Liver (tissue), 3 donors: ENCODE measurements around the gene SMIM44.

Experiments
- EGR1 ChIP-seq, 2 donors: IDR thresholded peaks; 2 replicates each; pipeline ENCODE4 v1.6.1; 2016 to 2018; ENCODE audit warnings: antibody characterized with exemption in 2 of 2, low read depth in 2 of 2
- JUND ChIP-seq, 2 donors: IDR thresholded peaks; 2 replicates each; pipeline ENCODE4 v1.6.1; 2016; ENCODE audit warnings: antibody characterized with exemption in 2 of 2
- SP1 ChIP-seq: IDR thresholded peaks from 2 replicates; pipeline ENCODE4 v1.6.1; 2018; ENCODE audit warnings: antibody characterized with exemption, mild to moderate bottlenecking
- TAF1 ChIP-seq: conservative IDR thresholded peaks from 2 replicates; pipeline ENCODE4 v1.6.1; 2016; ENCODE audit warnings: antibody characterized with exemption, mild to moderate bottlenecking
- TF ChIP-seq, protein P1 (sequence below): fragments of 150-350 bp; IDR thresholded peaks from 2 replicates; pipeline ENCODE4 v1.5.1; 2017; ENCODE audit warnings: improper control_type of control experiment, low read depth, low read length; ENCODE audit not compliant: missing input control
- TF ChIP-seq, protein P2 (sequence below): IDR thresholded peaks from 2 replicates; pipeline ENCODE4 v1.6.1; 2016; ENCODE audit warnings: antibody characterized with exemption
- TF ChIP-seq, protein P3 (sequence below): IDR thresholded peaks from 2 replicates; pipeline ENCODE4 v1.6.1; 2016; ENCODE audit warnings: antibody characterized with exemption, mild to moderate bottlenecking
- TF ChIP-seq, protein P4 (sequence below): IDR thresholded peaks from 2 replicates; pipeline ENCODE4 v1.6.1; 2016; ENCODE audit warnings: antibody characterized with exemption
- donor health status: healthy.
- donor health status: healthy.

DNA sequence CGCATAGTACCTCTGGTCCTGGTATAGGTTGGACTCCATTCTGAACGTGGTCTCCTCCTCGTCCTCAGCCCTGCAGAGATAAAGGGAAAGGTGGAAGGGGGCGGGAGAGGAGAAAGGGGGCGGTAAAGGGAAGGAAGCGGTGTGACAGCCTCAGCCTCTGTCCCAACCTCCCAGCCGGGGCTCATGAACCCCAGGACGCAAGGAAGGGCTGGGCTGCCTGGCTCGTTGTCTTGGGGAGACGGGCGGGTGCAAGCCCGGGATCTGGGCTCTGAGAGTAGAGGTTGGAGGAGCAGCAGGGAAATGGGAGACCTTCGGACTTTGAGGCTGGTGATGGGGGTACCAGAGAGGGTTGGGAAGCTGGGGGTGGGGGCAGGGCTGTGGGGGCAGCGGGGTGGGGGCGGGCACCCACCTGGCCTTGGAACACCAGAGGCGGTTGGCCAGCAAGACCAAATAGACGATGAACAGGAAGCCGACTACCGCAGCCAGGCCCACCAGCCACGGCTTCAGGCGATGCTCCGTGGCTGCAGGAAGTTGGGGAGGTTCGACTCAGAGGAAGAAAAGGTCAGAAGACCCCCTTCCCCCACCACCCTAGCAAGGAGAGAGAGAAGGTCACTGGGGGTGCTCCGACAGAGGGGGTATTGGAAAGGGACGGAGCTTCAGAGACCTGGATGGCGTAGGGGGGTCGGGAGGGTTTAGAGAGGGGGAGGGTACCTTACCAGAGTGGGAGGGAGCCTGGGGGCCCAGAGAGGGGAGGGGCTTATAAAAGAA is 4.6 kb downstream of the SMIM44 start:
- TF ChIP-seq, protein P1, sequence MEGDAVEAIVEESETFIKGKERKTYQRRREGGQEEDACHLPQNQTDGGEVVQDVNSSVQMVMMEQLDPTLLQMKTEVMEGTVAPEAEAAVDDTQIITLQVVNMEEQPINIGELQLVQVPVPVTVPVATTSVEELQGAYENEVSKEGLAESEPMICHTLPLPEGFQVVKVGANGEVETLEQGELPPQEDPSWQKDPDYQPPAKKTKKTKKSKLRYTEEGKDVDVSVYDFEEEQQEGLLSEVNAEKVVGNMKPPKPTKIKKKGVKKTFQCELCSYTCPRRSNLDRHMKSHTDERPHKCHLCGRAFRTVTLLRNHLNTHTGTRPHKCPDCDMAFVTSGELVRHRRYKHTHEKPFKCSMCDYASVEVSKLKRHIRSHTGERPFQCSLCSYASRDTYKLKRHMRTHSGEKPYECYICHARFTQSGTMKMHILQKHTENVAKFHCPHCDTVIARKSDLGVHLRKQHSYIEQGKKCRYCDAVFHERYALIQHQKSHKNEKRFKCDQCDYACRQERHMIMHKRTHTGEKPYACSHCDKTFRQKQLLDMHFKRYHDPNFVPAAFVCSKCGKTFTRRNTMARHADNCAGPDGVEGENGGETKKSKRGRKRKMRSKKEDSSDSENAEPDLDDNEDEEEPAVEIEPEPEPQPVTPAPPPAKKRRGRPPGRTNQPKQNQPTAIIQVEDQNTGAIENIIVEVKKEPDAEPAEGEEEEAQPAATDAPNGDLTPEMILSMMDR, result no peak
- TF ChIP-seq TAF1, result no peak
- no peak for TF ChIP-seq EGR1 (IDR thresholded peaks at IDR 0.05; ENCODE audit: low read depth in 2 of 2)
- TF ChIP-seq JUND (IDR thresholded peaks at IDR 0.05), result no peak
- TF ChIP-seq, protein P2, sequence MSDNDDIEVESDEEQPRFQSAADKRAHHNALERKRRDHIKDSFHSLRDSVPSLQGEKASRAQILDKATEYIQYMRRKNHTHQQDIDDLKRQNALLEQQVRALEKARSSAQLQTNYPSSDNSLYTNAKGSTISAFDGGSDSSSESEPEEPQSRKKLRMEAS, result no peak
- TF ChIP-seq SP1, result no peak
- TF ChIP-seq, protein P3, sequence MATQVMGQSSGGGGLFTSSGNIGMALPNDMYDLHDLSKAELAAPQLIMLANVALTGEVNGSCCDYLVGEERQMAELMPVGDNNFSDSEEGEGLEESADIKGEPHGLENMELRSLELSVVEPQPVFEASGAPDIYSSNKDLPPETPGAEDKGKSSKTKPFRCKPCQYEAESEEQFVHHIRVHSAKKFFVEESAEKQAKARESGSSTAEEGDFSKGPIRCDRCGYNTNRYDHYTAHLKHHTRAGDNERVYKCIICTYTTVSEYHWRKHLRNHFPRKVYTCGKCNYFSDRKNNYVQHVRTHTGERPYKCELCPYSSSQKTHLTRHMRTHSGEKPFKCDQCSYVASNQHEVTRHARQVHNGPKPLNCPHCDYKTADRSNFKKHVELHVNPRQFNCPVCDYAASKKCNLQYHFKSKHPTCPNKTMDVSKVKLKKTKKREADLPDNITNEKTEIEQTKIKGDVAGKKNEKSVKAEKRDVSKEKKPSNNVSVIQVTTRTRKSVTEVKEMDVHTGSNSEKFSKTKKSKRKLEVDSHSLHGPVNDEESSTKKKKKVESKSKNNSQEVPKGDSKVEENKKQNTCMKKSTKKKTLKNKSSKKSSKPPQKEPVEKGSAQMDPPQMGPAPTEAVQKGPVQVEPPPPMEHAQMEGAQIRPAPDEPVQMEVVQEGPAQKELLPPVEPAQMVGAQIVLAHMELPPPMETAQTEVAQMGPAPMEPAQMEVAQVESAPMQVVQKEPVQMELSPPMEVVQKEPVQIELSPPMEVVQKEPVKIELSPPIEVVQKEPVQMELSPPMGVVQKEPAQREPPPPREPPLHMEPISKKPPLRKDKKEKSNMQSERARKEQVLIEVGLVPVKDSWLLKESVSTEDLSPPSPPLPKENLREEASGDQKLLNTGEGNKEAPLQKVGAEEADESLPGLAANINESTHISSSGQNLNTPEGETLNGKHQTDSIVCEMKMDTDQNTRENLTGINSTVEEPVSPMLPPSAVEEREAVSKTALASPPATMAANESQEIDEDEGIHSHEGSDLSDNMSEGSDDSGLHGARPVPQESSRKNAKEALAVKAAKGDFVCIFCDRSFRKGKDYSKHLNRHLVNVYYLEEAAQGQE, result no peak
- TF ChIP-seq, protein P4, sequence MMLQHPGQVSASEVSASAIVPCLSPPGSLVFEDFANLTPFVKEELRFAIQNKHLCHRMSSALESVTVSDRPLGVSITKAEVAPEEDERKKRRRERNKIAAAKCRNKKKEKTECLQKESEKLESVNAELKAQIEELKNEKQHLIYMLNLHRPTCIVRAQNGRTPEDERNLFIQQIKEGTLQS, result no peak
